Pancreas (tissue), 10 donors: ENCODE results near the gene MBD6. TPM values are rescaled to one million over a fixed set of nuclear protein-coding genes. Genes with fewer than 3 reads are reported as not detected.

Experiments
- ATAC-seq, 4 donors: fragments of 200-7000 bp; cut with Tn5 transposase; one replicate each; pipeline versions ENCODE4 v1.8.0 to v1.9.1; 2020; ENCODE audit warnings: mild to moderate bottlenecking in 4 of 4, moderate library complexity in 4 of 4
- DNase-seq, 6 donors: peaks; one replicate each; pipeline ENCODE4 v3.0.0-alpha.2; 2020
- FAIRE-seq: peaks from 2 replicates; lab custom pipeline; 2012; peaks lifted over from hg19 to GRCh38; lab: Jason Lieb, UNC
- H3K27ac ChIP-seq, 4 donors: fragments of 200-600 bp; sonication (generic); 1 replicate in 3 of 4; 2 replicates in 1 of 4; pipeline versions ENCODE4 v1.5.0 to v1.8.0; 2020
- H3K27me3 ChIP-seq, 4 donors: fragments of 200-600 bp; one replicate each; pipeline ENCODE4 v1.8.0; 2021
- H3K36me3 ChIP-seq, 3 donors: fragments of 200-600 bp; sonication (generic) in 1 of 3; one replicate each; pipeline versions ENCODE4 v1.5.0 to v1.8.0; 2020 to 2021
- H3K4me1 ChIP-seq, 3 donors: fragments of 200-600 bp; one replicate each; pipeline ENCODE4 v1.8.0; 2021
- H3K4me3 ChIP-seq, 4 donors: fragments of 200-600 bp; sonication (generic) in 2 of 4; one replicate each; pipeline versions ENCODE4 v1.5.0 to v1.8.0; 2020 to 2021
- H3K9me3 ChIP-seq, 4 donors: fragments of 200-600 bp; one replicate each; pipeline ENCODE4 v1.8.0; 2021
- CTCF ChIP-seq, 4 donors: fragments of 200-600 bp; sonication (generic) in 3 of 4; IDR thresholded peaks; one replicate each; pipeline versions ENCODE4 v1.5.0 to v1.8.0; 2021; ENCODE audit warnings: antibody characterized with exemption in 4 of 4
- WGBS, 2 donors: extraction: QIAGEN DNeasy Blood & Tissue Kit; methylation state at CpG; one replicate each; pipeline ENCODE4 v1.1.7; 2013; 5-methylcytosine and 5-hydroxymethylcytosine counted together
- intact Hi-C, 3 donors: fragments of 100-400 bp; cut with DNase I; formaldehyde crosslinking; loops; one replicate each; pipeline versions ENCODE4 v1.11.1 to v1.14.2; 2022
- polyA plus RNA-seq, 2 donors: library from polyadenylated mRNA; stranded (reverse); fragments of 200-250 nt; gene quantifications; one replicate each; pipeline ENCODE4 v1.2.3, GENCODE V29; 2013
- total RNA-seq, 6 donors: library from RNA; stranded (reverse); fragmentation: NEBNext Ultra II Directional in 4 of 6; extraction: Animal tissue kit (Norgen Biotek cat#: 25700) in 4 of 6; gene quantifications; one replicate each; pipeline versions ENCODE4 v1.2.1 to v1.2.4, GENCODE V29; 2021 to 2023
- donor health status: healthy with polysubstance abuse.
- donor health status: DM: no; HTN: no; CAD: no; lungs with moderate emphysema.
- donor health status: DM: no; HTN: no; CAD: no.
- donor health status: control.
- donor health status: control.
- donor health status: Bipolar disorder and iron deficiency.
- donor health status: DM: yes; HTN: yes; CAD: no.
- donor health status: DM: no; HTN: no; CAD: no.
- donor health status: DM: no; HTN: no; CAD: no.
- donor health status: DM: yes; HTN: yes; CAD: no.

MBD6 gene
- total and polyA plus RNA-seq, 8 donors, result 37.4 to 87.1 (median 51.9) TPM

- DNase-seq, result no peak
- Histone ChIP-seq H3K27me3 (no peaks in the 10 kb centered on the region), H3K36me3 (peaks cover 2 to 47% (median 22%) of the 10 kb centered on the region in 3 donors), H3K27ac (no peak overlapping the region), H3K4me1 (no peaks in the 10 kb centered on the region), H3K9me3 (no peaks in the 10 kb centered on the region), H3K4me3 (no peak overlapping the region)
- TF ChIP-seq CTCF (IDR thresholded peaks at IDR 0.05), result no peak
- ATAC-seq, result no peak
- intact Hi-C loops, result no loop called here
- WGBS, 2 donors, result 98 to 100% methylated on average over 1 of the region's 1 CpG
- FAIRE-seq, result no peak
These were observed 13.9 kb downstream of the MBD6 start for GRCh38 chr12:57536597-57536942.

- FAIRE-seq (no peak), DNase-seq (no peak), ATAC-seq (no peak)
- H3K4me1 ChIP-seq, result no peaks in the 10 kb centered on the region
- H3K27ac ChIP-seq, result no peak overlapping the region
- WGBS, 2 donors, result 74 to 76% methylated on average over 5 of the region's 5 CpGs
- intact Hi-C loops, result no loop called here
- H3K27me3 ChIP-seq, result no peaks in the 10 kb centered on the region
- peaks cover 0 to 25% (median 11%) of the 10 kb centered on the region in 3 donors for H3K36me3 ChIP-seq
- TF ChIP-seq CTCF (IDR thresholded peaks at IDR 0.05), result no peak
- no peak overlapping the region for H3K4me3 ChIP-seq
- H3K9me3 ChIP-seq, result no peaks in the 10 kb centered on the region
These were observed 16.6 kb downstream of the MBD6 start for GRCh38 chr12:57539134-57539768.

- FAIRE-seq (no peak), DNase-seq (no peak), ATAC-seq (no peak)
- TF ChIP-seq CTCF (IDR thresholded peaks at IDR 0.05), result no peak
- WGBS, 2 donors, result 40 to 43% methylated on average over 2 of the region's 2 CpGs
- no peaks in the 10 kb centered on the region for H3K9me3 ChIP-seq
- no peak overlapping the region for H3K4me3 ChIP-seq
- H3K4me1 ChIP-seq, result peaks cover 0 to 11% (median 5%) of the 10 kb centered on the region in 3 donors
- peaks cover 0 to 16% (median 3%) of the 10 kb centered on the region in 3 donors for H3K36me3 ChIP-seq
- intact Hi-C loops, result no loop called here
- H3K27ac ChIP-seq, result no peak overlapping the region
- H3K27me3 ChIP-seq, result no peaks in the 10 kb centered on the region
These were observed 18.4 kb downstream of the MBD6 start for GRCh38 chr12:57541001-57541400.

- FAIRE-seq (no peak), ATAC-seq (no peak)
These were observed 19.1 kb downstream of the MBD6 start for GRCh38 chr12:57541717-57542116.

More at GRCh38 chr12:57541717-57542116, 19.1 kb downstream of the MBD6 start:
- no peak overlapping the region for H3K27ac ChIP-seq
- no peak for TF ChIP-seq CTCF (IDR thresholded peaks at IDR 0.05)
- intact Hi-C loops, result no loop called here
- H3K4me3 ChIP-seq, result no peak overlapping the region
- 86 to 87% methylated on average over 2 of the region's 2 CpGs for WGBS, 2 donors
- no peak for DNase-seq
- H3K9me3 ChIP-seq, result no peaks in the 10 kb centered on the region
- no peaks in the 10 kb centered on the region for H3K27me3 ChIP-seq
- H3K4me1 ChIP-seq, result peaks cover 0 to 12% (median 5%) of the 10 kb centered on the region in 3 donors
- H3K36me3 ChIP-seq, result peaks cover 0 to 16% (median 3%) of the 10 kb centered on the region in 3 donors
